B cell (primary cell): ENCODE measurements around the gene ZBTB32.
A peak's percentile ranks its signal among the peaks of the same experiment; 100 is the strongest.

Source experiments
- EZH2 ChIP-seq: IDR thresholded peaks from 2 replicates; pipeline ENCODE4 v1.6.1; 2012; ENCODE audit warnings: borderline replicate concordance, low read depth, mild to moderate bottlenecking, moderate library complexity, low read length; ENCODE audit not compliant: insufficient read depth, poor library complexity, severe bottlenecking
- TF ChIP-seq, protein P1 (sequence below): fragments of 200-600 bp; IDR thresholded peaks from one replicate; pipeline ENCODE4 v1.8.0; 2022; ENCODE audit warnings: antibody characterized with exemption, mild to moderate bottlenecking

- TF ChIP-seq EZH2 = peak; percentile 47
- TF ChIP-seq, protein P1, sequence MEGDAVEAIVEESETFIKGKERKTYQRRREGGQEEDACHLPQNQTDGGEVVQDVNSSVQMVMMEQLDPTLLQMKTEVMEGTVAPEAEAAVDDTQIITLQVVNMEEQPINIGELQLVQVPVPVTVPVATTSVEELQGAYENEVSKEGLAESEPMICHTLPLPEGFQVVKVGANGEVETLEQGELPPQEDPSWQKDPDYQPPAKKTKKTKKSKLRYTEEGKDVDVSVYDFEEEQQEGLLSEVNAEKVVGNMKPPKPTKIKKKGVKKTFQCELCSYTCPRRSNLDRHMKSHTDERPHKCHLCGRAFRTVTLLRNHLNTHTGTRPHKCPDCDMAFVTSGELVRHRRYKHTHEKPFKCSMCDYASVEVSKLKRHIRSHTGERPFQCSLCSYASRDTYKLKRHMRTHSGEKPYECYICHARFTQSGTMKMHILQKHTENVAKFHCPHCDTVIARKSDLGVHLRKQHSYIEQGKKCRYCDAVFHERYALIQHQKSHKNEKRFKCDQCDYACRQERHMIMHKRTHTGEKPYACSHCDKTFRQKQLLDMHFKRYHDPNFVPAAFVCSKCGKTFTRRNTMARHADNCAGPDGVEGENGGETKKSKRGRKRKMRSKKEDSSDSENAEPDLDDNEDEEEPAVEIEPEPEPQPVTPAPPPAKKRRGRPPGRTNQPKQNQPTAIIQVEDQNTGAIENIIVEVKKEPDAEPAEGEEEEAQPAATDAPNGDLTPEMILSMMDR = no peak
These were observed 52.2 kb downstream of the ZBTB32 start, which contains the start of gene HSPB6 for GRCh38 chr19:35756377-35757230.
